HG03103 (cell line): ENCODE measurements around the gene SS18L1.

Source experiments
- ATAC-seq: cut with Tn5 transposase; IDR thresholded peaks from one replicate; pipeline ENCODE4 v1.9.1; 2021; ENCODE audit warnings: low read depth; ENCODE audit not compliant: unreplicated experiment

The SS18L1 gene

DNA sequence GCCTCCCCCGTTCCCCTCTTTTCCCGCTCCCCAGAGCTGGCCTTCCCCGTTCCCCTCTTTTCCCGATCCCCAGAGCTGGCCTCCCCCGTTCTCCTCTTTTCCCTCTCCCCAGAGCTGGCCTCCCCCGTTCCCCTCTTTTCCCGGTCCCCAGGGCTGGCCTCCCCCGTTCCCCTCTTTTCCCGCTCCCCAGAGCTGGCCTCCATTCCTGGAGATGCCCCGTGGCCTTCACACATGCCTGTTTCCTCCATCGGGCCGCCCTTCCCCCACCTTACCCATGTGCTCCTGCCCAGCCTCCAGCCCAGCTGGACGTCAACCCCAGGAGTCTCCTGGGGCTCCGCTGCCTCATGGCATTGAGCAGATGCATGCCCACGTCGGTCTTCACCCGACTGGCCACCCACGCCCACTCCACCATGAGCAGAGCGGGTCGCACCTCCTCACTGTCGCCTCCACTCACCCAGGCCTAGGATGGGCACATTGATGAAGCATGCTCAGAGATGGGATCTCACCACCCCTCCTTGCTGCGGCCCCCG is 8.3 kb downstream of the SS18L1 start:
- no peak for ATAC-seq

DNA sequence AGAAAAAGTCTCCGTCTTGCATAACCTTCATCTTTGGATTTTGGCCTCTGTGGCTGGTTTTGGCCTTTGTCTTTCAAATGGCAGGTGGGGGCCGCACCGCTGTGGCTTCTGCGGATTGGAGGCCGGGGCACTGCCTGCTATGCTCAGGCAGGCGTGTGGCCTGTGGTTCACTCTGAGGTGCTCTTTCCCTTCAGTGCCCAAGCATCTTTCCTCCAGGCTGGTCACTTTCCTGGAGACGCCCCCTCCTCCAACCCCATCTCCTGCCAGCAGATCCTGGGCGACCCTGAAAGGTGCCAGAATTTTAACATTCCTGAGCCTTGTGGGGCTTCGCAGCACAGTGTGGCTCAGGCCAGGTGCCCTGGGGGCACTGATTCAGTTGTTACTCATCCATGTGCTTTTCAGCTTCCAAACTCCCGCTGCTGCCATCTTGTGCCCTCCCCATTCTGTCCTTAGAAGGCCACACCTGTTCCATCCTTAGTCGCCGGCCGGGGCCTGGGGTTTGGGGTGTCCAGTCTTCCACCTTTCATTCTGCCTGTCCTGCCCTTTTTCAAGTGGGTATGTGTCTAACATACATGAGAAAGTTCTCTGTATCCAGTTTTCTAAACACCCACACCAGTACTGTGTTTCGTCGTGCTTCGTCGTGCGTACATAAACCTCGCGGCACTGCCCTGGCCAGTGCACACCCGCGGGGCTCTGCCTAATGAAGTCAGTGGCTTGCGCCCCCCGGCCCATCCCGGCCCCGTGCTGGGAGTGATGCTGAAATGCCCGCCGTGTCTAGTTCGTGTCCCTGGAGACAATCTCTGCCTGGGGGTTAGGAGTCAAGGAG is 12.1 kb downstream of the SS18L1 start:
- ATAC-seq: no peak

DNA sequence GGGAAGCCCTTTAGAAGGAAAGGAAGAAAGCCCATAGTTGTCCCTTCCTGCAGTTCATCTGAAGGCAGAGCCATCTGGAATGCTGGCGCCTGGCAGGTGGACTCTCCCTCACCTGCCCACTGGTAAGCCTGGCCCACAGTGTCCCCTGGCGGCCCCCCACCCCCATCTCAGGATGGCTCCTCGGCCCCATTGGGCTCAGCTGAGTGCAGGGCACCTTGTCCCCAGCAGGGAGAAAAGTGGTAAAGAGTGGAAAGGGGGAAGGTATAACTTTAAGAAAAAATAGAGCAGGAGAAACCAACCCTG is 12.6 kb downstream of the SS18L1 start:
- no peak for ATAC-seq

DNA sequence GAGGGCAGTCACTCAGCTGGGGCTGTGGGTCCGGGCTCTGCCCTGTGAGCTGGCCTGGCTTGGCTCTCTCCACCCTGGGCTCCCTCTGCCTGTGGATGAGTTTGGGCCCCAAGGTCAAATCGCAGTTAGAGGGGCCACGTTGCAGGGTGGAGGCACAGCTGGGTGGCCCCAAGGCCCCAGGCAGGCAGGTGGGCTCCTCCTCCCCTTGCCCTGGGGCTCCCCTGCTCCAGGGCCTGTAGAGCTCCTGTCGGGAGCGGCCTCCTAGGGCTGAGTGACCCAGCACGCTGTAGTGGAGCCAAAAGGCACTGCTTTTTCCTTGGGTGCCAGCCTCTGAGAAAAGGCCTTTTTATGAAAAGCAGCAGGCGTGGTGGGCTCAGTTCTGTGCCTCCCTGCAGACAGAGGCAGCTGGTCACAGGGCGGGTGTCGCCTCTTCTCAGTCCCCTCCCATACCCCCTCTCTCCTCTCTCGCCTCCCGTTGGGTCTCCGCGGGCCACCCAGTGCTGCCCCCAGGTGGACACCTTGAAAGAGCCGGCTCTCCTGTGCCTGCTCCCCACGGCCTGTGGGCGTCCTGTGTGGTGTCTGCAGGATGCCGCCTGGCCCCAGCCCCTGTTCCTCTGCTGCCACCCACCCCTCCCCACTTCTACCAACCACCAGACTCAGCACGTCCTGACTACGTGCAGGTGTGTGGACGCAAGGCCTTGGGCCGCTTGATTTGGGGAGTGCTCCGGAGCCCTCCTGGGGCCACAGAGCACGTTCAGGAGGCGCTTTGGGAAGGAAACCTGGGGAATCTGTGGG is 13.2 kb downstream of the SS18L1 start:
- no peak for ATAC-seq

GRCh38 chr20:62157387-62158087 is 14.0 kb downstream of the SS18L1 start:
- ATAC-seq: no peak

DNA sequence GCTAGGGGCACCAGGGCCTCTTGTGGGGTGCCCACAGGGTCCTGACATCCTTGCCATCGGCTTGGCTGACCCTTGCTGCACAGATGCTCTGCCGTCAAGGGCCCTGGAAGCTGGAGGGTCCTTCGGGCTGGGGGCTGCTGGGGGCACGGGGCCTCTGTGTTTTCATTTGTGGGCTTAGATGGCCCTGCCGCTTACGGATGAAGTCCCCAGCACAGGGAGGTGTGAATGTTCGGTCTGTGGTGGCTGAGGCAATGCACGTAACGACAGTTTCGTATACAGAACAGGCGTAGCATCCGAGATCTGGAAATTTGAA is 14.5 kb downstream of the SS18L1 start:
- ATAC-seq: no peak

- ATAC-seq: no peak
These were observed 15.0 kb downstream of the SS18L1 start for GRCh38 chr20:62158541-62158940.

- no peak for ATAC-seq
These were observed 15.5 kb downstream of the SS18L1 start for GRCh38 chr20:62159052-62159451.

DNA sequence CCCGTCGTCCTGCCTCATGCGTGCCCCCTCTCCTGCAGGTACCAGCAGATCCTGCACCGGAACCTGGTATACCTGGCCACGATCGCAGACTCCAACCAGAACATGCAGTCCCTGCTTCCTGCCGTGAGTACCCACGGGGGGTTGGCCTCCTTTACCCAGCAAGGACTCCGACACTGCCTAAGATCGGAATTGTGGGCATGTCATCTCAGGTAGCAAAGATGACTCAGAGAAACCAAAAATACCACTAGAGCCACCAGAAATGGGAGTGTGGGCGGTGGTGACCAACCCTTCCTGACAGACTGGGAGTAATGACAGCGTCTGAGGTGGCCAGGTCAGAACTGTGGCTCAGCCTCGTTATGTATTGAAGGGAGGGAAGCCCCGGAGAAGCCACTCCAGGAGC is 16.3 kb downstream of the SS18L1 start:
- ATAC-seq: no peak

- ATAC-seq: no peak
These were observed 16.7 kb downstream of the SS18L1 start for GRCh38 chr20:62160253-62160652.

DNA sequence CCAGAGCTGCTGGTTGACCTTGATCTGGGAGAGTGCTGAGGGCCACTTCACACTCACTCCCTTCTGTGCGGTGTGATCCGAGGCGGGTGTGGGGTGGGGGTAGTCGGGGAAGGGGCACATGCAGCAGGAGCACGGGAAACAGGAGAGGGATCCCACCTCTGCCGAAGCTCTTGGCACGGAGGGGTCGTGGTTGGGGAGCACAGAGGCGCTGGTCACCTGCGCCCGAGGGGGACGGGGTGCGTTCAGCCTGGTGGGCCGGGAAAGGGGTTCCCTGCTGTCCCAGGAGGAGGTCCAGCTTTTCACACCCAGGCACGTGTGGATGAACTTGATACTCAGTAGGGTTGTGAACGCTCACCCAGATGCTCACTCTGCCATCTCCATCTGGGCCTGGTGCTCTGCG is 17.3 kb downstream of the SS18L1 start:
- ATAC-seq: no peak

GRCh38 chr20:62161347-62161746 is 17.8 kb downstream of the SS18L1 start:
- no peak for ATAC-seq

DNA sequence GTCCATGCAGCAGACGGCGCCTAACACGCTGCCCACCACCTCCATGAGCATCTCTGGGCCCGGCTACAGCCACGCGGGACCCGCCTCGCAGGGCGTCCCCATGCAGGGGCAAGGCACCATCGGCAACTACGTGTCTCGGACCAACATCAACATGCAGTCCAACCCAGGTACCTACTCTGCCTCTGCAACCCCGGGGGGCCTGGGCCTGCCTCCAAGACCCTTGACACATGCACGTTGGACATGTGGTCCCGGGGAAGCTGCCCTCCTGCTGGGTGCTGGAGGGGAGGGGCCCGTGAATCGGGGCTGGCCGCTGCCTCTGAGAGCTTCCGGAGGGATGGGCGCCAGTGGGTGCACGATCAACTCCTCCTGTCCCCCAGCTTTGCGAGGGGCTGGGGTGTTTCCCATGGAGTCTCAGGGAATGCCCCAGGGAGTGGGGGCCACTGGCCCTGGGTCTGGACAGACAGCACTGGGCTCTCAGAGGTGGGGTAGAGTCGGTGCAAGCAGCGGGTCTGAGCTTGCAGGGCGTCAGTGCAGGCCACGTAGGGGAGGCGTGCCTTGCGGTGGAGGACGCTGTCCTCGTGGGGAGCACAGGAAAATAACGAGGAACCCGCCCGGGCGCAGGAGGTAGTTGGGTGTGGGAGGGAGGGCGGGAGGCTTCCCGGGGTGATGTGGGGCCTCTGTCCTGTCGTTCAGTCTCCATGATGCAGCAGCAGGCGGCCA is 19.4 kb downstream of the SS18L1 start:
- ATAC-seq: no peak

- no peak for ATAC-seq
These were observed 19.9 kb downstream of the SS18L1 start for GRCh38 chr20:62163485-62163865.

DNA sequence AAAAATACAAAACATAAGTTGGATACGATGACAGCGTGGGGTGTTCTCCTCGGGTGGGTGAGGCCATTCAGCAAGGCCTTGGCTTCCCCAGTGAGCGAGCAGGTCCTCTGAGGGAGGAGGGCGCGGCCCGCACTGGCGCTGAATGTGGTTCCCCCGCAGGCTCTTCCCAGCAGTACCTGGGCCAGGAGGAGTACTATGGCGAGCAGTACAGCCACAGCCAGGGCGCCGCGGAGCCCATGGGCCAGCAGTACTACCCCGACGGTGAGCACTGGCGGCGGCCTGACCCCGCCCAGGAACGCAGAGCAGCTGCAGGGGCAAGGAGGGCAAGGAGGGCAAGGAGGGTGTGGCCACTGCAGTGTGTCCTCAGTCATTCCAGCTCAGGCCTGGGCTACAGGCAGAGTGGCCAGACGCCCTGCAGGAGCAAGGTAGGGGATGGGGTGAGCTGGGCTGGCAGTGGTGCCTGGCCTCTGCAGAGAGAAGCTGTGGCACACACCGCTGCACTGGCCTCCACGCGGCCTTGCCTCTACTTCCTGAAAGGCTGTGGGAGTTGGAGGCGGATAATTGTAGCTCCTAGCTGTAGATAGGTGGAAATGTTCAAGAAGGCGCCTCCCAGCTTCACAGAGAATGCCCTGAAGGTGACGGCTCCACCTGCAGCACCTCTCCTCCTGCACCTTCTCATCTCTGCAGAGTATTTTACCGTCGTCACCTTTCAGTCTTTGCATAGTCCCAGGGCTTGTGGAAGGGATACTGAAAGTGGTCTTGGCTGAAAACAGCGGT is 20.6 kb downstream of the SS18L1 start:
- ATAC-seq: no peak

DNA sequence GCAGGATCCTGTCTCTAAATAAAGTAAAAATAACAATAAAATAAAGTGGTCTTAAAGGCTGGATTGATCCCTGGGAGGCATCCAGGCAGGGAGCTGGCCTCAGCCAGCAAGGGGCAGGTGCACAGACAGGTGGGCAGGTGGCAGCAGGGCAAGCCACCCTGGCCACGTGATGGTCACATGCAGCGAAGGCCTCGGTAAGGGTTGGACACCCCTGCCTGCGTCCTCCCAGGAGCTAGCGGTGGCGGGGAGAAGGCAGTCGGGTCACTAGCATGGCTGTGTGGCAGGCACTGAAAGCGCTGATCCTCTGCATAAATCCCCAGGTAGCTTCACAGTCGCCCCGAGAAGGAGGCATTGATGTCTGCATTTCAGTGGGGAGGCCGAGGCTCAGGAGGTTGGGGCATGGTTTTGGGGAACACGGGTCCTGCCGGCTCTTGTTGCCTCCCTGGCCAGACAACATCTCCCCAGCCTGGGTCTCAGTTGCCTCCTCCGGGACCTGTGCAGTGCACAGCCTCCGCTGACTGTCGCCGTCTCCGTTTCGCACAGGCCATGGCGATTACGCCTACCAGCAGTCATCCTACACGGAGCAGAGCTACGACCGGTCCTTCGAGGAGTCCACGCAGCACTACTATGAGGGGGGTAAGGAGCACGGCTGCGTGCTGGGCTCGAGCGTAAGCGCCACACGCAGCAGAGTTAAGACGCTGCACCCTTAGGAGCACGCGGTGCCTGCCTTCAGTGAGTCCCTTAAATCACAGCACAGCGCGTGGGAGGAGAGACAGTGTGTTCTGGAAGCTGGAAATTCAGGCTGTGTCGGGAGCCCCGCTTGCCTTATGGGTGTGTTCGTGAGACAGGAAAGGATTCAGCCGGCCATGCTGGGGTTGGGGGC is 21.6 kb downstream of the SS18L1 start:
- no peak for ATAC-seq

- ATAC-seq: no peak
These were observed 22.3 kb downstream of the SS18L1 start for GRCh38 chr20:62165762-62166399.

GRCh38 chr20:62167474-62167873 is 23.9 kb downstream of the SS18L1 start:
- no peak for ATAC-seq

- no peak for ATAC-seq
These were observed 24.5 kb downstream of the SS18L1 start for GRCh38 chr20:62168061-62168460.
